ENCODE results near the gene MKX.

GRCh38 chr10:27783660-27784059, 38.0 kb upstream of the MKX start:
- TF ChIP-seq, protein P1, sequence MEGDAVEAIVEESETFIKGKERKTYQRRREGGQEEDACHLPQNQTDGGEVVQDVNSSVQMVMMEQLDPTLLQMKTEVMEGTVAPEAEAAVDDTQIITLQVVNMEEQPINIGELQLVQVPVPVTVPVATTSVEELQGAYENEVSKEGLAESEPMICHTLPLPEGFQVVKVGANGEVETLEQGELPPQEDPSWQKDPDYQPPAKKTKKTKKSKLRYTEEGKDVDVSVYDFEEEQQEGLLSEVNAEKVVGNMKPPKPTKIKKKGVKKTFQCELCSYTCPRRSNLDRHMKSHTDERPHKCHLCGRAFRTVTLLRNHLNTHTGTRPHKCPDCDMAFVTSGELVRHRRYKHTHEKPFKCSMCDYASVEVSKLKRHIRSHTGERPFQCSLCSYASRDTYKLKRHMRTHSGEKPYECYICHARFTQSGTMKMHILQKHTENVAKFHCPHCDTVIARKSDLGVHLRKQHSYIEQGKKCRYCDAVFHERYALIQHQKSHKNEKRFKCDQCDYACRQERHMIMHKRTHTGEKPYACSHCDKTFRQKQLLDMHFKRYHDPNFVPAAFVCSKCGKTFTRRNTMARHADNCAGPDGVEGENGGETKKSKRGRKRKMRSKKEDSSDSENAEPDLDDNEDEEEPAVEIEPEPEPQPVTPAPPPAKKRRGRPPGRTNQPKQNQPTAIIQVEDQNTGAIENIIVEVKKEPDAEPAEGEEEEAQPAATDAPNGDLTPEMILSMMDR (IDR thresholded peaks at IDR 0.05; ENCODE audit: insufficient read depth, low read depth, low read length): peak; percentile 57
- no peak for TF ChIP-seq EZH2 (IDR thresholded peaks at IDR 0.05; ENCODE audit: insufficient read depth, low read length)
